DMS153 (cell line): ENCODE measurements around the gene IRX1.

ENCODE experiments used
- DNase-seq: peaks from one replicate; lab custom pipeline; 2025; lab: John Stamatoyannopoulos, UW

The IRX1 gene

GRCh38 chr5:3595006-3595961 lies at the start of gene IRX1:
Gene IRX1 (plus strand): TSS chr5:3595832. CDS start chr5:3596106, 274 bp downstream.
- no peak for DNase-seq

- no peak for DNase-seq
Observed at GRCh38 chr5:3546028-3546427, 49.6 kb upstream of the IRX1 start.

GRCh38 chr5:3564116-3564515 lies 31.5 kb upstream of the IRX1 start:
- DNase-seq: no peak

GRCh38 chr5:3564827-3565518 lies 30.7 kb upstream of the IRX1 start:
- no peak for DNase-seq

- no peak for DNase-seq
Observed at GRCh38 chr5:3584724-3585531, 10.7 kb upstream of the IRX1 start.

- DNase-seq: peak; percentile 59
Observed at GRCh38 chr5:3590161-3590966, 5.3 kb upstream of the IRX1 start.

- no peak for DNase-seq
Observed at GRCh38 chr5:3590967-3591900, 4.4 kb upstream of the IRX1 start.

GRCh38 chr5:3592298-3592697 lies 3.3 kb upstream of the IRX1 start:
- no peak for DNase-seq

GRCh38 chr5:3593771-3594509 lies 1.7 kb upstream of the IRX1 start:
- DNase-seq: no peak

- no peak for DNase-seq
Observed at GRCh38 chr5:3594510-3595005, 1.1 kb upstream of the IRX1 start.

- no peak for DNase-seq
Observed at GRCh38 chr5:3596261-3596825, 711 bp downstream of the IRX1 start.

- no peak for DNase-seq
Observed at GRCh38 chr5:3596857-3597166, 1.2 kb downstream of the IRX1 start.

GRCh38 chr5:3597167-3598007 lies 1.8 kb downstream of the IRX1 start:
- no peak for DNase-seq

- no peak for DNase-seq
Observed at GRCh38 chr5:3598207-3598606, 2.6 kb downstream of the IRX1 start.

- no peak for DNase-seq
Observed at GRCh38 chr5:3598769-3599211, 3.2 kb downstream of the IRX1 start.

GRCh38 chr5:3599226-3600105 lies 3.8 kb downstream of the IRX1 start:
- no peak for DNase-seq
